Activated T-cell treated with anti-CD3 and anti-CD28 coated beads, Interleukin-2, amount 50 U/mL, for 4 hours (primary cell): ENCODE measurements around the gene CDK15. TPM values are rescaled to one million over a fixed set of nuclear protein-coding genes. Genes with fewer than 3 reads are reported as not detected.
"Not testable (repeated sequence)": the region's sequence is repeated elsewhere in the genome, so short reads cannot be mapped to it uniquely, and the experiment has no call there.

ENCODE experiments used
- ATAC-seq, 2 donors: fragments of 200-7000 bp; cut with Tn5 transposase; one replicate each; pipeline ENCODE4 v1.10.0; 2021
- DNase-seq: peaks from one replicate; pipeline ENCODE4 v3.0.0-alpha.2; 2020
- H3K27me3 Mint-ChIP-seq: one replicate; pipeline ENCODE4 v1.8.0; 2021; ENCODE audit warnings: low read depth, mixed read lengths
- H3K36me3 Mint-ChIP-seq: one replicate; pipeline ENCODE4 v1.8.0; 2022; ENCODE audit warnings: mixed read lengths; ENCODE audit not compliant: insufficient read depth
- H3K4me1 Mint-ChIP-seq: one replicate; pipeline ENCODE4 v1.8.0; 2021; ENCODE audit warnings: low read depth, mixed read lengths
- H3K4me3 Mint-ChIP-seq: one replicate; pipeline ENCODE4 v1.8.0; 2021; ENCODE audit warnings: mild to moderate bottlenecking, moderate library complexity, mixed read lengths
- H3K9me3 Mint-ChIP-seq: one replicate; pipeline ENCODE4 v1.8.0; 2021; ENCODE audit warnings: mixed read lengths
- total RNA-seq, 3 donors: library from RNA; stranded (reverse); gene quantifications; one replicate each; pipeline ENCODE4 v1.2.1, GENCODE V29; 2021

CDK15 gene
- not detected for total RNA-seq

DNA sequence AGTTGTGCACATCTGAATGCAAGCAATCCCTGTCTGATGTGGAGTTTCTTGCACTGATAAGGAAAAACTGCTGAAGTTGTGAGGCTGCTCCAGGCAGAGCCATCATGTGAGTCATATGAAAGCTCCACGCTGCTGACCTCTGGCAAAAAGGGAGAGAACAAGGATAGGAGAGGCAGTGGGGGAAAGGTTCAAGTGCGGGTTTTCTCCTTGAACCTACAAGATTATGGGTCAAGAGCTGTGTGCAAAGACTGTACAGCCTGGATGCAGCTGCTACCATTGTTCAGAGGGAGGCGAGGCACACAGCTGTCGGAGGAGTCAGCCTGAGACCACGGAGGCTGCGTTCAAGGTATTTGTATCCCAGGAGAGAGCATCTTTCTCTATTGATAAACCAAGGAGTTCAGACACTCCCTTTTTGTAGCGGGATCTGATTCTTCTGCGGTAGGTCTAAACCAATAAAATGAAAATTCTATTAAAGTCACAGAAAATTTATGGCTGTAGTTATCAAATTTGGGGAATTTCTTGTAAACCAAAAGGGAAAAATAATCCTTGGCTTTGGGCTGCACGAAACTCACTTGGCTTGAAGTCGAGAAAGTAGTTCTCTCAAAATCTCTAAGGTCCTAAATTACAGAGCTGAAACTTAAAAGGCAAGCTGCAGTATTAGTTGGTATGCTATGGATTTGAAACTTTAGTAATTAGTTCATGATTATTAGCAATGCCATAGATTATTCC lies at the start of gene CDK15:
CDK15 (plus strand) TSS at position 96 of the 729 bp plus-strand sequence; CDS start at position 224, 128 bp downstream.
- H3K4me1 Mint-ChIP-seq = no peaks in the 10 kb centered on the region
- no peak for ATAC-seq
- DNase-seq = no peak
- H3K36me3 Mint-ChIP-seq = no peaks in the 10 kb centered on the region
- H3K27me3 Mint-ChIP-seq = peaks cover 26% of the 10 kb centered on the region
- H3K9me3 Mint-ChIP-seq = no peaks in the 10 kb centered on the region
- H3K4me3 Mint-ChIP-seq = no peak within 1 kb of the TSS

DNA sequence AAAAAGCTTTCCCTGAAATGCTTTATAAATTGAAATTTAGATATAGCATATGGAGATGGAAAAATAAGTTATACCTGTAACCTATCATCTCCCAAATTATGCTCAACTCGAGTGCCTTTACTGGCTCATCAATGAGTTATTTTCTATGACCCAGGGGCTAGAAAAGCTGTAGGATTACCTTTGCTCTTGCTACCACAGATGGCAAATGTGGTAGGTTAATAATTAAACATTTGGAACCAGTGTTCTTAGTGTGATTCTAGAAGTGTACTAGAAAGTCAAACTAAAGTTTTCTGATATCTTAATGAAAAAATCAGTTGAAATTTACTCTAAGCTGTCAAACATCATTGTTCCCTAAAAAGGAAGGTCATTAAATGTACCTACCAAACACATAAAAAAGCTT lies 48.1 kb upstream of the CDK15 start:
- no peak for DNase-seq
- no peaks in the 10 kb centered on the region for H3K9me3 Mint-ChIP-seq
- H3K4me3 Mint-ChIP-seq = no peak overlapping the region
- H3K4me1 Mint-ChIP-seq = no peaks in the 10 kb centered on the region
- no peak for ATAC-seq
- peaks cover 19% of the 10 kb centered on the region for H3K36me3 Mint-ChIP-seq
- no peaks in the 10 kb centered on the region for H3K27me3 Mint-ChIP-seq

DNA sequence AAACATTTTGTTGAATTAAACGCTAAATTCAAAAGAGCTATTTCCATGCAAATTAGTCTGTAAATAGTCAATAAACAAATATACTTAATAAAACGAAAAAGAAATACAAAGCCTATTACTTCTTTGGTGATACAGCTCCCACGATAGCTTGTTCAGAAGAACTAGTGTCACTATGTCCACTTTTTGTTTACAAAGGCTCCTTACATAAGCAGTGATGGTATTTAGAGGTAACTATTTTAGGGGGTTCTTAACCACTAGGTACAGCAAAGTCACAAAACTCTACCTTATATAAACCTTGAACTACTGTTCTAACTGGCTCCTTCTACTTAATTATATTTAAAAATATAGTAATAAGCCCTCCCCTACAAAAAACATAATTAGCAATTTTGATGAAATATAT lies 47.5 kb upstream of the CDK15 start:
- H3K4me1 Mint-ChIP-seq = no peaks in the 10 kb centered on the region
- DNase-seq = no peak
- no peaks in the 10 kb centered on the region for H3K27me3 Mint-ChIP-seq
- no peak for ATAC-seq
- H3K36me3 Mint-ChIP-seq = peaks cover 19% of the 10 kb centered on the region
- H3K9me3 Mint-ChIP-seq = no peaks in the 10 kb centered on the region
- H3K4me3 Mint-ChIP-seq = no peak overlapping the region

DNA sequence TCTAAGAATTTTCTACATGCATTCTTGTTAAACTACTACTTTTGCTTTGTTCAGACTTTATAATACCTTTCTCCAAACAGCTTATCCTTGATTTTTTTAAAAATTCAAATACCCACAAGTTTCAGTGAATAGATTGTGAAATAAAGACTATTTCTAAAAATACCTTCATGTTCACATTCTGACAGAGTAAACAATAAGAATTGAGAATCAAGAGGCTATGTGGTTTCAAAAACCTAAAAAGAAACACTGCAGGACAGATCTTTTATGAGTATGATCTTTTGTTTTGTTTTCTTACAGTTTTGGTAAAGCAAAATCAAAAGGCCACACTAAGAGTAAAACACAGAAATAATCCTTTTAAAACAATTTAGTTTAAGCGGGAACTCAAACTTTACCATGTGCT lies 46.8 kb upstream of the CDK15 start:
- Mint-ChIP-seq H3K9me3 (no peaks in the 10 kb centered on the region), H3K4me3 (no peak overlapping the region), H3K27me3 (no peaks in the 10 kb centered on the region), H3K4me1 (no peaks in the 10 kb centered on the region), H3K36me3 (peaks cover 19% of the 10 kb centered on the region)
- DNase-seq = no peak
- no peak for ATAC-seq

DNA sequence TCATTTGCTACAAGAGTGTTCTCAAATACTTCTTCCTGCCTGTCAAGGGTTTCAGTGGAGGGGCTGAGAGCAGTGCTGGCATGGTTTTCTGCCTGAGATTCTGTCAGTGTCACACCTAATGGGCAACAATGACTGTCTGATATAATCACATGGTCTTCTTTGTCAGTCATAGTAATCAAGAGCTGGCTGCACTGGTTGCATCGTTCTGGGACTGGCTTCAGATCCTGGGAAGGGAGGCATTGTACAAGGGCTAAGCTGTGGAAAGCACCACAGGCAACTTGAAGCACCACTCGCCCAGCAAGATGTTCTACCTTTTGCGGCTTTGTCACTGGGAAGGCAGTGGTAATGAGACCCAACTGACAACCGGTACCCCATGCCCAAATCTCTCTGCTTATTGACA lies 45.2 kb upstream of the CDK15 start:
- no peaks in the 10 kb centered on the region for H3K27me3 Mint-ChIP-seq
- H3K4me1 Mint-ChIP-seq = no peaks in the 10 kb centered on the region
- H3K4me3 Mint-ChIP-seq = no peak overlapping the region
- ATAC-seq (no peak), DNase-seq (no peak)
- peaks cover 22% of the 10 kb centered on the region for H3K36me3 Mint-ChIP-seq
- no peaks in the 10 kb centered on the region for H3K9me3 Mint-ChIP-seq

DNA sequence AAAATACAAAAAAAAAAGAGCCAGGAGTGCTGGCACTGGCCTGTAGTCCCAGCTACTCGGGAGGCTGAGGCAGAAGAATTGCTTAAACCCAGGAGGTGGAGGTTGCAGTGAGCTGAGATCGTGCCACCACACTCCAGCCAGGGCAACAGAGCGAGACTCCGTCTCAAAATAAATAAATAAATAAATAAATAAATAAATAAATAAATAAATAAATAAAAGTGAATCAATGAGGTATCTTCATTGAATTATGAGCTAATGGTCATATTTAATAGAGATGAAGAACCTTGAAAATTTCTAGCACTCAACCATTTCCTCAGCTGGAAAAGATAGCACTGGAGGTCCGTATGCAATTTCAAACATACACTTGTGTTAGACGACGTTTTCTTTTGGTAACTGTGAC lies 41.9 kb upstream of the CDK15 start:
- H3K36me3 Mint-ChIP-seq = peaks cover 23% of the 10 kb centered on the region
- not testable (repeated sequence) for H3K4me1 Mint-ChIP-seq, DNase-seq, H3K27me3 Mint-ChIP-seq, H3K9me3 Mint-ChIP-seq, ATAC-seq, H3K4me3 Mint-ChIP-seq

DNA sequence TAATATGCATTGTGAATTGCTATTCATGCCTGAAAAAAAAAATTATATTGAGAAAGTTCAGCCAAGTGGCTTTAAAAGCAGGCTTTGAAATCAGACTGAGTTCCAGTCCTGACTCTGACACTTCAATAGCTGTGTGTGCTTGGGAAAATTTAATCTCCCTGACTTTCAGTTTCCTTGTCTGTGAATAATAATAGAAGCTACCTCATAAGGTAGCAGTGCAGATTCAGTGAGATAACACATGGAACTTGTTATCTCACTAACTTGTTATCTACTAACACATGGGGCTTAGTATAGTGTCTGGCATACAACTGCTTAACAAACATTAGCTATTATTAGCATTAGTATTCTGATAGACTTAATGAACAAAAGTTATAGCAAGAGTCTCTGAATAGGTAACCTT lies 40.5 kb upstream of the CDK15 start:
- Mint-ChIP-seq H3K9me3 (no peaks in the 10 kb centered on the region), H3K36me3 (peaks cover 16% of the 10 kb centered on the region), H3K4me1 (no peaks in the 10 kb centered on the region), H3K4me3 (no peak overlapping the region), H3K27me3 (no peaks in the 10 kb centered on the region)
- ATAC-seq (no peak), DNase-seq (no peak)

DNA sequence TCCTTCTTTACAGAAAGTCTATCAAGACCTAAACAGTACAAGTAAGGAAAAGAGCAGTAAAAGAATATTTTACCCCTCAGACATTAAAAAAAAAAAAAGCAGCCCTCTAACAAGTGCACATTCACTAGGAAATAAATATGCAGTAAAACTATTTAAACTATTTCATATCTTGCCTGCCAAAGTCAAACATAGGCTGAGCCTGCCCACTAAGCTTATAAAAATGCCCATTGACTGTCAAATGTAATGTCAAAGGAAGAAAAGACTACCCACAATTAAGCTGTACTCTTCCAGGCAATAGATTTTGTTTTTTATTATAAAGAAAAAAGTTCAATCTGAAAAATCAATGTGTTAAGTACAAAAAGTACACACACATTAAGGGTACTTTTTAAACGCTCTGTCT lies 37.4 kb upstream of the CDK15 start:
- Mint-ChIP-seq H3K36me3 (peaks cover 10% of the 10 kb centered on the region), H3K4me1 (peaks cover 3% of the 10 kb centered on the region), H3K27me3 (no peaks in the 10 kb centered on the region), H3K9me3 (no peaks in the 10 kb centered on the region), H3K4me3 (no peak overlapping the region)
- no peak for DNase-seq
- no peak for ATAC-seq

DNA sequence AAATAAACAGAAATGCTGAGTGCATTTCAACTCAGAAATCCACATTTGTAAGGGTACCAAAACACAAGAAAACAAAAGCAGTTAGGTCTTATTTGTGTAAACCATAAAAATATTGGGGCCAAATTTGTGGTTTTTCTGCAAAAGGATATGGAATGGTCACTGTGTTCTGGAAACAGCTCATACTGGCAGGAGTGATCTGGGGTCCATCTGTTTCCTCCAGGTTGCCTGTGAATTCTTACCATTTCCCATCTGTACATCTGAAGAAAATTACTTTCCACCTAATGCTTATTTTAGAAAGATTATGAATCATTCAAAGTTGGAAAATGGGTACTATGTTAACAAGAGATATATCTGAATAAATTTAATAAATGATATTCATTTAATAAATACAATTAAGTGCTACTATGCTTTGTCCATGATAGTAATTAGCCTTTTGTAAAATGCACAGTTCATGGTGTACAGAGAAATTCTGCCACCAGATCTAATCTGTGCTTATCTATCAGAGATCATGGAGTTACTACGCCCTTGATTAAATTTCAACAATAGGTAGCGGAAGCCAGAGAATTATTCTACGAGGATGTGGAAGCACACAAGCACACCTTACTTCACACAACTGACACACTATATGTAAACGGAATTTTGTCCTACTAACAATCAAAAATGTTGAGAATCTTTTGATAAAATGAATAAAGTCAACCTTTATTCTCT lies 36.5 kb upstream of the CDK15 start:
- ATAC-seq (no peak), DNase-seq (no peak)
- Mint-ChIP-seq H3K27me3 (no peaks in the 10 kb centered on the region), H3K36me3 (peaks cover 10% of the 10 kb centered on the region), H3K4me1 (peaks cover 7% of the 10 kb centered on the region), H3K4me3 (no peak overlapping the region), H3K9me3 (no peaks in the 10 kb centered on the region)

DNA sequence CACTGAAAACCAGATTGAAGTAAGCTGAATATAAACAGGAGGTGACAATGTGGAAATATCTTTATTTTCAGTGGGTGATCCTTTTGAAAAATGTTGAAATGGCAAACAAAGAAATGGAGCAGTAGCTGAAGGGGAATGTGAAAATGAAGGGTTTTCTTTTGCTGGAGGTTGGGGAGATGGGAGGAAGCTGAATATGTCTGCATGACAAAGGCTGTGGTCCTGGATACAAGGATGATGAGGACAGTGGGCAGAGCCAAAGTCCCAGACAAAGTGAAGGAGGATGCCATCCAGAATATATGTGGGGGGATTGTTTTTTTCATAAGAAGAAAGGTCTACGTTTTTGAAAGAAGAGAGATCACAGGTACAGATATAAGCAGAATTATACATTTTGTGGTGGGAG lies 32.3 kb upstream of the CDK15 start:
- no peak for DNase-seq

DNA sequence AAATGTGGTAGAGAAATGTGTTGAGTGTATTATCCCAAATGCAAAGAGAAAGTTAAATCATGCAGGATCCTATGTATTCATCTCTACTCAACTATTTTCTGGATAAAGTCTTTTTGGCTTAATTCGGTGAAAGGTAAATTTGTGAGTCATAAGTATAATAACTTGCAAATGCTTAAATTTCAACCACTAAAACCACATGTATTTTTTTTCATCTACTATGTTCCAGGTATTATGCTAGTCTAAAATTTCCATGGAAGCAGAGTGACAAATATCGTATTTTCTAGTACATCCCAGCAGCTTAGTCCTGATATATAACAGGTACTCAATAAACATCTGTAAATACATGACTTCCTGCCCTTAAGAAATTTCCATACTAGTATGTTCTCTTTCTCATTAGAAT lies 31.8 kb upstream of the CDK15 start:
- peaks cover 13% of the 10 kb centered on the region for H3K4me1 Mint-ChIP-seq
- H3K36me3 Mint-ChIP-seq = no peaks in the 10 kb centered on the region
- H3K9me3 Mint-ChIP-seq = no peaks in the 10 kb centered on the region
- no peaks in the 10 kb centered on the region for H3K27me3 Mint-ChIP-seq
- H3K4me3 Mint-ChIP-seq = no peak overlapping the region
- no peak for ATAC-seq
- DNase-seq = no peak

More for the DNA sequence above, 32.3 kb upstream of the CDK15 start:
- H3K9me3 Mint-ChIP-seq = no peaks in the 10 kb centered on the region
- H3K36me3 Mint-ChIP-seq = no peaks in the 10 kb centered on the region
- no peak overlapping the region for H3K4me3 Mint-ChIP-seq
- no peak for ATAC-seq
- no peaks in the 10 kb centered on the region for H3K27me3 Mint-ChIP-seq
- H3K4me1 Mint-ChIP-seq = peaks cover 11% of the 10 kb centered on the region

DNA sequence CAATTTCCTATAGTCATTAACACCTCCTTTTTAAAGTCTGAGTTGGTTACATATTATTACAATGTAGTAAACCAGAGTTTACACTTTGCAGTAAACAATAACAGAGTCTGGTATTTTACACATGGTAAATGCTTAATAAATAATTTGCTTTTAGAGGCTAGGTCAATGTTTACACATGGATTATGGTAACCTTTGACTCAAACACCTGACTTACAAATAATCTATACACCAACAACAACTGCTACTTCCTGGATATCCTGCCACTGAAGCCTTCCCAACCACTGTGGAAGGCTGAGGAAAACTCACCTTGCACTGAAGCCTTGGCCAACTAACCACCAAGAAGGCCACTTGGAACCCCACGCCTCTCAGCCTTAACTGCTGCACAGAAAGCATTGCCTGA lies 31.0 kb upstream of the CDK15 start:
- ATAC-seq (no peak), DNase-seq (no peak)
- H3K4me1 Mint-ChIP-seq = peaks cover 17% of the 10 kb centered on the region
- no peaks in the 10 kb centered on the region for H3K27me3 Mint-ChIP-seq
- no peaks in the 10 kb centered on the region for H3K36me3 Mint-ChIP-seq
- no peak overlapping the region for H3K4me3 Mint-ChIP-seq
- no peaks in the 10 kb centered on the region for H3K9me3 Mint-ChIP-seq

DNA sequence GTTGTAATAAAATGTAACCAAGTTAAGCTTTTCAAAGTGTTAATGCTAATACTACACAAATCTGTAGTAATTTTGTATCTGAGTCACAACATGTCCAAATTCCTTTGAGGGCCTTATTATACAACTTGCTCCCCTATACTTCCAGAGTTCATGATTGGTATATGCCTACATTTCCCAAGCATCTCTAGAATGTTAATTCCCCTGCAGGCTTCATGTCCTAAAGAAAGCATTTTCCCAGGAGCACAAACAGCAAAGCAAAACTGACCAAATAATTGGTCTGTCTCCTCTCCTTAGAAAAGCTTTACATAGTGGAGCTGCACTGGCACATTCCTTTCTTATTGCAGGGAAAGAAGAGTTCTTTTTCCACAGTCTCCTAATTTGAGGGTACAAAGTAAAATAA lies 29.3 kb upstream of the CDK15 start:
- ATAC-seq (no peak), DNase-seq (no peak)
- Mint-ChIP-seq H3K4me3 (no peak overlapping the region), H3K4me1 (peaks cover 26% of the 10 kb centered on the region), H3K36me3 (no peaks in the 10 kb centered on the region), H3K9me3 (no peaks in the 10 kb centered on the region), H3K27me3 (no peaks in the 10 kb centered on the region)

DNA sequence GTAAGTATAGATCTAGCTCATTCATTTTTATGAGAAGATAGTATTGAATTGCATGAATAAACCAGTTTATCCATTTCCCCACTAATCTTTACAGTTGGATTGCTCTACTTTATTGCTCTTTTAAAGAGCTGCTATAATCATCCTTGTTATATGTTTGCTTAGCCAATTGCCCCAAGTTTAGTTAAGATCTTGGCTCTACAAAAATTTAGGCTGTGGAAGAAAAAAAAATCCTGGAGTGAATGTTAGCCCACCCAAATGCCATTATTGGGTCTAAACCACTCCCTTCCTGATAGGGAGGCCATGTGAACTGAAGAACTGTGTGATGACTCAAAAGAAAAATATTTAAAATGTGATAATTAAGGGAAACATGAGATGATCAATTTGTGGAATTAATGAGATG lies 28.5 kb upstream of the CDK15 start:
- Mint-ChIP-seq H3K4me3 (no peak overlapping the region), H3K36me3 (no peaks in the 10 kb centered on the region), H3K4me1 (peaks cover 26% of the 10 kb centered on the region), H3K27me3 (no peaks in the 10 kb centered on the region), H3K9me3 (no peaks in the 10 kb centered on the region)
- no peak for ATAC-seq
- DNase-seq = no peak
